ENCODE data around the gene SAFB. TPM values are rescaled to one million over a fixed set of nuclear protein-coding genes. Genes with fewer than 3 reads are reported as not detected.

SAFB gene
- polyA plus RNA-seq, 3 donors: 12.2 to 76.6 (median 23.1) TPM

DNA sequence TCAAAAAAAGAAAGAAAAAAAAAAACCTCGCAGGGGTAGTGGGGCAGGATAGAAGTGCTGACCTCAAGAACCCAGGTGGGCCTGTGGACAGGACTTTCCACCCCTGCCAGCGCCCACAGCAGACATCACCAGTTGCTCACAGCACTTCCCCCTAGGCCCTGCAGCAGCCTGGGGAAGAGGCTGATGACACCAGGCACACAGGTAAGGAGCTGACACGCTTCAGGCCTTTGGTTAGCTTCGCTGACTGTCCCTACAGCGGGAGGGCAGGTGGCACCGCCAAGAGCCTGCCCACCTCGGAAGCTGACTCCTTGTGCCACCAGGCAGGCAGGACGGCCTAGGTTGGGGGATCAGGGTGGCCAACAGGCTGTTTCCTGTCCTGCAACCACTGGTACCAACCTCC is 88.1 kb downstream of the SAFB start:
- Histone ChIP-seq H4K20me1 (ENCODE audit: insufficient read depth, low read length) (peaks cover 13% of the 10 kb centered on the region), H3K9me3 (replicated peaks in 1 of 2; ENCODE audit: control insufficient read depth in 1 of 2, insufficient read depth in 1 of 2, low read length in 2 of 2) (no peaks in the 10 kb centered on the region), H3K4me1 (ENCODE audit: control insufficient read depth in 1 of 2, insufficient read depth in 2 of 2, low read length in 2 of 2) (no peaks in the 10 kb centered on the region), H3K4me2 (replicated peaks; ENCODE audit: extremely low read depth, low read length, poor library complexity, severe bottlenecking) (no peak overlapping the region), H2AFZ (ENCODE audit: insufficient read depth, low read depth, low read length, poor library complexity, severe bottlenecking) (no peak overlapping the region), H3K27me3 (ENCODE audit: control insufficient read depth in 2 of 2, insufficient read depth in 2 of 2, low read length in 2 of 2) (no peaks in the 10 kb centered on the region), H3K36me3 (replicated peaks in 1 of 2; ENCODE audit: control insufficient read depth in 1 of 2, insufficient read depth in 2 of 2, low read length in 2 of 2) (peaks cover 70 to 77% of the 10 kb centered on the region in 2 donors), H3K27ac (ENCODE audit: low read depth in 1 of 2, low read length in 2 of 2) (no peak overlapping the region), H3K4me3 (replicated peaks in 1 of 3; ENCODE audit: low read depth in 2 of 3, low read length in 3 of 3) (no peak overlapping the region), H3K9ac (ENCODE audit: insufficient read depth, low read length, poor library complexity, severe bottlenecking) (no peak overlapping the region), H3K79me2 (ENCODE audit: insufficient read depth, low read length) (peaks cover 11% of the 10 kb centered on the region)
- intact Hi-C loops (cut with micrococcal nuclease): no loop called here
- 99% methylated on average over 6 of the region's 8 CpGs for WGBS (ENCODE audit: insufficient coverage)
- Mint-ChIP-seq H3K4me3 (no peak overlapping the region), H3K36me3 (peaks cover 54 to 82% of the 10 kb centered on the region in 2 donors), H3K27me3 (ENCODE audit: low read depth in 3 of 3) (peaks cover 0 to 3% (median 0%) of the 10 kb centered on the region in 3 donors), H3K27ac (peak overlapping the region in 1 of 7 donors; percentile 41), H3K4me1 (no peaks in the 10 kb centered on the region), H3K9me3 (no peaks in the 10 kb centered on the region)
- TF ChIP-seq, protein P1, sequence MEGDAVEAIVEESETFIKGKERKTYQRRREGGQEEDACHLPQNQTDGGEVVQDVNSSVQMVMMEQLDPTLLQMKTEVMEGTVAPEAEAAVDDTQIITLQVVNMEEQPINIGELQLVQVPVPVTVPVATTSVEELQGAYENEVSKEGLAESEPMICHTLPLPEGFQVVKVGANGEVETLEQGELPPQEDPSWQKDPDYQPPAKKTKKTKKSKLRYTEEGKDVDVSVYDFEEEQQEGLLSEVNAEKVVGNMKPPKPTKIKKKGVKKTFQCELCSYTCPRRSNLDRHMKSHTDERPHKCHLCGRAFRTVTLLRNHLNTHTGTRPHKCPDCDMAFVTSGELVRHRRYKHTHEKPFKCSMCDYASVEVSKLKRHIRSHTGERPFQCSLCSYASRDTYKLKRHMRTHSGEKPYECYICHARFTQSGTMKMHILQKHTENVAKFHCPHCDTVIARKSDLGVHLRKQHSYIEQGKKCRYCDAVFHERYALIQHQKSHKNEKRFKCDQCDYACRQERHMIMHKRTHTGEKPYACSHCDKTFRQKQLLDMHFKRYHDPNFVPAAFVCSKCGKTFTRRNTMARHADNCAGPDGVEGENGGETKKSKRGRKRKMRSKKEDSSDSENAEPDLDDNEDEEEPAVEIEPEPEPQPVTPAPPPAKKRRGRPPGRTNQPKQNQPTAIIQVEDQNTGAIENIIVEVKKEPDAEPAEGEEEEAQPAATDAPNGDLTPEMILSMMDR (IDR thresholded peaks at IDR 0.05): no peak
- no peak for DNase-seq

DNA sequence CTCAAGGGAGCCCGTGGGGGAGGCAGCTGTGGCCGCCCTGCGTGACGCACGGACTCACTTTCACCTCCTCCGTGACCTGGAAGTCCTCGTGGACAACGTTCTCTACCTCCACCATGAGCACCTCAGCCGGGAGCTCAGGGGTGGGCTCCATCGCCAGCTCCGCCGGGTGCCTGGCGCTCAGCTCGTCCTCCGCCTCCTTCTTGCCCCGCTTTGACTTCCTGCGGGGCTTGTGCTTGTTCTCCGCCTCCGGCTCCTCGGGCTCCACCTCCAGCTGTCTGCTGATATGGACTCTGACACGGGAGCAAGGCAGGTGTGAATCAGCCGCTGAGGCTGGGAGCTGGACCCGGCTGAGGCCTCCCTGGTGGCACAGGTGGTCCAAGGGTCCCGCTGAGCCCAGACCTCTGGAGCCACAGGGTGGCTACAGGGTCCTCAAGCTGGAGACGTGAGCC is 88.9 kb downstream of the SAFB start:
- Mint-ChIP-seq H3K4me3 (no peak overlapping the region), H3K27me3 (ENCODE audit: low read depth in 3 of 3) (peaks cover 0 to 3% (median 0%) of the 10 kb centered on the region in 3 donors), H3K36me3 (peaks cover 49 to 78% of the 10 kb centered on the region in 2 donors), H3K4me1 (no peaks in the 10 kb centered on the region), H3K9me3 (no peaks in the 10 kb centered on the region), H3K27ac (peak overlapping the region in 3 of 7 donors; percentile 18 to 31 (median 26))
- Histone ChIP-seq H3K27ac (ENCODE audit: low read depth in 1 of 2, low read length in 2 of 2) (no peak overlapping the region), H3K27me3 (ENCODE audit: control insufficient read depth in 2 of 2, insufficient read depth in 2 of 2, low read length in 2 of 2) (no peaks in the 10 kb centered on the region), H3K36me3 (replicated peaks in 1 of 2; ENCODE audit: control insufficient read depth in 1 of 2, insufficient read depth in 2 of 2, low read length in 2 of 2) (peaks cover 65 to 70% of the 10 kb centered on the region in 2 donors), H3K9me3 (replicated peaks in 1 of 2; ENCODE audit: control insufficient read depth in 1 of 2, insufficient read depth in 1 of 2, low read length in 2 of 2) (no peaks in the 10 kb centered on the region), H3K4me2 (replicated peaks; ENCODE audit: extremely low read depth, low read length, poor library complexity, severe bottlenecking) (no peak overlapping the region), H2AFZ (ENCODE audit: insufficient read depth, low read depth, low read length, poor library complexity, severe bottlenecking) (no peak overlapping the region), H3K9ac (ENCODE audit: insufficient read depth, low read length, poor library complexity, severe bottlenecking) (no peak overlapping the region), H3K79me2 (ENCODE audit: insufficient read depth, low read length) (peaks cover 18% of the 10 kb centered on the region), H3K4me3 (replicated peaks in 1 of 3; ENCODE audit: low read depth in 2 of 3, low read length in 3 of 3) (no peak overlapping the region), H3K4me1 (ENCODE audit: control insufficient read depth in 1 of 2, insufficient read depth in 2 of 2, low read length in 2 of 2) (no peaks in the 10 kb centered on the region), H4K20me1 (ENCODE audit: insufficient read depth, low read length) (peaks cover 13% of the 10 kb centered on the region)
- WGBS (ENCODE audit: insufficient coverage): 94% methylated on average over 22 of the region's 25 CpGs
- TF ChIP-seq, protein P1 (IDR thresholded peaks at IDR 0.05): no peak
- intact Hi-C loops (cut with micrococcal nuclease): no loop called here
- DNase-seq: peak in 1 of 3 donors; percentile 4

Measured in CD14-positive monocyte (primary cell).